Left colon (tissue), 2 donors: Measurements from ENCODE around the gene HTD2. TPM values are rescaled to one million over a fixed set of nuclear protein-coding genes. Genes with fewer than 3 reads are reported as not detected.
"Not testable (repeated sequence)": the region's sequence is repeated elsewhere in the genome, so short reads cannot be mapped to it uniquely, and the experiment has no call there.

Experiments used
- ATAC-seq: fragments of 200-7000 bp; cut with Tn5 transposase; one replicate; pipeline ENCODE4 v1.9.1; 2020; ENCODE audit warnings: mild to moderate bottlenecking, moderate library complexity
- DNase-seq, 2 donors: peaks; one replicate each; pipeline ENCODE4 v3.0.0-alpha.2; 2020
- intact Hi-C, 2 donors: fragments of 100-400 bp; cut with DNase I in 1 of 2; cut with micrococcal nuclease in 1 of 2; formaldehyde crosslinking; loops; one replicate each; pipeline versions ENCODE4 v1.11.2 to v1.14.0; 2022; cut with DNase I, micrococcal nuclease
- total RNA-seq, 2 donors: library from RNA; stranded (reverse); fragmentation: NEBNext Ultra II Directional; extraction: Animal tissue kit (Norgen Biotek cat#: 25700); gene quantifications; one replicate each; pipeline ENCODE4 v1.2.1, GENCODE V29; 2021
- donor health status: DM: no; HTN: no; CAD: no.
- donor health status: DM: yes; HTN: yes; CAD: no.

HTD2 gene
- total RNA-seq, 2 donors from 2014 or later, result 8.2 to 13.0 TPM

DNA sequence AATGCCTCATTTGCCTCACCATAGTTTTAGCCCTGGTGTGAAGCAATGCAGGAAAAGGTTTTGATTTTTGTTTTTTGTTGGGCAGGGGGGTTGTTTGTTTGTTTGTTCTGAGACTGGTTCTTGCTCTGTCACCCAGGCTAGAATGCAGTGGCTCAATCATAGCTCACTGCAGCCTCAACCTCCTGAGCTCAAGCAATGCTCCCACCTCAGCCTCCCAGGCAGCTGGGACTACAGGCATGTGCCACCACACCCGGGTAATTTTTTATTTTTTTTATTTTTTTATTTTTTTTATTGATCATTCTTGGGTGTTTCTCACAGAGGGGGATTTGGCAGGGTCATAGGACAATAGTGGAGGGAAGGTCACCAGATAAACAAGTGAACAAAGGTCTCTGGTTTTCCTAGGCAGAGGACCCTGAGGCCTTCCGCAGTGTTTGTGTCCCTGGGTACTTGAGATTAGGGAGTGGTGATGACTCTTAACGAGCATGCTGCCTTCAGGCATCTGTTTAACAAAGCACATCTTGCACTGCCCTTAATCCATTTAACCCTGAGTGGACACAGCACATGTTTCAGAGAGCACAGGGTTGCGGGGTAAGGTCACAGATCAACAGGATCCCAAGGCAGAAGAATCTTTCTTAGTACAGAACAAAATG lies 17.2 kb upstream of the HTD2 start:
- DNase-seq, intact Hi-C loops, ATAC-seq: not testable (repeated sequence)

DNA sequence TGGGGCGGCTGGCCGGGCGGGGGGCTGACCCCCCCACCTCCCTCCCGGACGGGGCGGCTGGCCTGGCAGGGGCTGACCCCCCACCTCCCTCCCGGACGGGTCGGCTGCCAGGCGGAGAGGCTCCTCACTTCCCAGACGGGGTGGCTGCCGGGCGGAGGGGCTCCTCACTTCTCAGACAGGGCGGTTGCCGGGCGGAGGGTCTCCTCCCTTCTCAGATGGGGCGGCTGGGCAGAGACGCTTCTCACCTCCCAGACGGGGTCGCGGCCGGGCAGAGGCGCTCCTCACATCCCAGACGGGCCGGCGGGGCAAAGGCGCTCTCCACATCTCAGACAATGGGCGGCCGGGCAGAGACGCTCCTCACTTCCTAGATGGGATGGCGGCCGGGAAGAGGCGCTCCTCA lies 15.9 kb upstream of the HTD2 start:
- intact Hi-C loops, result loop anchor here in 1 of 2 donors (10.0 kb wide), 1 partner anchor 106 kb away; no protein-coding TSS in a partner anchor
- not testable (repeated sequence) for ATAC-seq, DNase-seq

DNA sequence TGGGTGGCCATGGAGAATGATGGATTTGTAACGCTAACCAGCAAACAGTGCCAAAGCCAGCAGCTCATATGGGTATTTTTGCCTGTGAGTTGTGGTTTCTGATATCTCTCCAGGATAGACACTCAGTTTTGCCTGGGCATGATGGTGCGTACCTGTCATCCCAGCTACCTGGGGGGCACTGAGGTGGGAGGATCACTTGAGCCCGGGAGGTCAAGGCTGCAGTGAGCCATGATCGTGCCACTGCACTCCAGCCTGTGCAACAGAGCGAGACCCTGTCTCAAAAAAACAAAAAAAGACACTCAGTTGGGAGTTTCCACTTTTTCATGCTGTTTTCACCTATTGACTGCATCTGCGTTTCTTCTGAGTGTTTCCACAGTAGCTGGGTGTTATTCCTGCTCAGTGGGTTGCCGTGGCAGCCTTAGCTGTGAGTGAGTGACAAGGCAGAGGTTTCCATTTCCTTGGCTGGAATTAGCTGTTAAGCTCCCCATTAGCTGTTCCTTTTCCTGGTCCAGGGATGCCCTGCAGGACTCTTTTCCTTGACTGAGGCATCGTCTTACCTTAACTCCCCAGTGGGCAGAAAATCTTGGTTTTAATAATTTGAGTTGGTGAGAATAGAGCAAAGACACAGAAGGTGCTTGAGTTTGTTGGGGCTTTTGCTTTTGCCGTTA lies 14.5 kb upstream of the HTD2 start:
- intact Hi-C loops, result loop anchor here in 1 of 2 donors (10.0 kb wide), 1 partner anchor 107 kb away; no protein-coding TSS in a partner anchor
- no peak for DNase-seq
- ATAC-seq, result no peak

DNA sequence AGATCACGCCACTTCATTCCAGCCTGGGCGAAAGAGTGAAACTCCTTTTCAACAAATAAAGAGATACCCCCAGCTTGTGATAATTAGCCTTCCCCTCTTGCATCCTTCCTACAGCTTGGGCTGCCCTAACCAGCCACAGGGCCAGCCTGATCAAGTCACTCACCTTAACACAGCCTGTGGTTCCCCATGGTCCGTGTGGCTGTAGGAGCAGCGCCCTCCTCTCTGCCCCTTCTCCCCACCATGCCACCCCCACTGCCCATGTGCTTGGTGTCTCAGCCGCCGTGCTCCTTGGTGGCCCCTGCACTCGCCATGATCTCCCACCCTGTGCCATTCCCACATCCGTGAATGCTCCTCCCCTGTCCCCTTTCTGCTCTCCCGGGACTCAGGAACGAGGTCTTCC lies 13.5 kb upstream of the HTD2 start:
- intact Hi-C loops, result loop anchor here in 1 of 2 donors (10.0 kb wide), 1 partner anchor 108 kb away; no protein-coding TSS in a partner anchor
- no peak for ATAC-seq

DNA sequence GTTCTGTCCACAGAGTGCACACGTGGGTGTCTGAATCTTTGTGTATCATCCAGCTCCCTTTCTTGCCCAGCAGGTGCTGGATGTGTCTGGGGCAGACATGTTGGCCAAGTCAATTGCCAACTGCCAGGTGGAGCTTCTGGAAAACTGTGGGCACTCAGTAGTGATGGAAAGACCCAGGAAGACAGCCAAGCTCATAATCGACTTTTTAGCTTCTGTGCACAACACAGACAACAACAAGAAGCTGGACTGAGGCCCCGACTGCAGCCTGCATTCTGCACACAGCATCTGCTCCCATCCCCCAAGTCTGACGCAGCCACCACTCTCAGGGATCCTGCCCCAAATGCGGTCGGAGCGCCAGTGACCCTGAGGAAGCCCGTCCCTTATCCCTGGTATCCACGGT lies 12.8 kb upstream of the HTD2 start:
- intact Hi-C loops, result loop anchor here in 1 of 2 donors (10.0 kb wide), 1 partner anchor 109 kb away; no protein-coding TSS in a partner anchor
- DNase-seq (no peak), ATAC-seq (no peak)

More for the DNA sequence above, 13.5 kb upstream of the HTD2 start:
- DNase-seq, result no peak

DNA sequence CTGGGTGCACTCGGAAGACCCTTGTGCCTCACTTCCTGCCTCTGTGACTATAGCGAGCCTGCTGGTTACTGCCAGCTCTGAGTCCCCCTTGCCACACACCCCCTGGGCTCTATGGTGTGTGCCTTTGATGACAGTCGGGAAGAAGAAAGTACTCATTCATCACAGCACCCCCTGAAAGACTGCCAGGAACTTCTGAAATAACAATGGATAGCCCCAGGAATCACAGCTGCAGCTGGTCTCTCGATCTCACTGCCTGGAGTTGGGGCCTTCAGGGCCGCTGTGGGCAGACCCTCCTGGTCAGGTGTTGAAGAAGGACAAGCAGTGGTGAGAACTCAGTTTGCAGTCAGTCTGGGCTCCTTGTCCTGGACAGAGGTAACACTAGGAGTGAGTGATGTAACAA lies 10.1 kb upstream of the HTD2 start:
- ATAC-seq, result no peak
- intact Hi-C loops, result loop anchor here in 1 of 2 donors (10.0 kb wide), 1 partner anchor 111 kb away; no protein-coding TSS in a partner anchor
- no peak for DNase-seq

DNA sequence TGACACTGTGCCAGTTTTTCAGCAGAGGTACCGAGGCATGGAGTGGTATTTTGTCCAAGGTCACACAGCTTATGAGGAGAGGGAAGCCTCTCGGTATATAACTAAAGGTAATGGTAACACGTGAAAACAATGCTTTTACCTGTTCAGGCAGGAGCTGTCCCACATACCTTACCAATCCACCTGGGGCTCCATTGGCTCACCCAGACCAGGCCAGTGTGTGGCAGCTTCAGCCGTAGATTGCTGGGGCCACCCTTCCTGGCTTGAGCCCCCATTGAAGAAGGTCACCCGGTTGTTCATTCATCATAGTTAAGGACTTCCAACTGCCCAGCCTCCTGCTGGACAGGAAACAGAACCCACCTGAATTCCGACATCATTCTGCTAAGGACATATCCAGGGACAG lies 9.5 kb upstream of the HTD2 start:
- ATAC-seq, result no peak
- no peak for DNase-seq
- intact Hi-C loops, result loop anchor here in 1 of 2 donors (10.0 kb wide), 1 partner anchor 112 kb away; no protein-coding TSS in a partner anchor

DNA sequence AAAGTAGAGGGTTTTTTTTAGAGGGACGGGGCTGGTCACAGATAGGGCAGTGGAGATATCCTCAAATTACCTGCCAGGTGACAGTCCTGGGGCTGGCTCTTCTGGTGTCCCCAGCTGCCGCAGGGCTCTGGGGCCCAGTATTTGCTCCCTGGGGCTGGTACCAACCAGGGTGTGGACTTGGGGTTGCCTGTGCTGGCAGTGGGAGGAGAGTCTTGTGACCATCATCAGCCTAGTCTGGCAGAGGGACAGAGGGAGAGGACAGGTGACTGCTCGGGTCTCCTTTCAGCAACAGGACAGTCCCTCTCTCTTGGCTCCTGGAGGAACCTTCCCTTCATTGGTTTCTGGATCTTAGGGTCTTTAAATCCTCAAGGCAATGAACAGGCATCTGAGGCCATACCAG lies 8.1 kb upstream of the HTD2 start:
- DNase-seq (no peak), ATAC-seq (peak; percentile 34)
- intact Hi-C loops, result loop anchor here in 1 of 2 donors (10.0 kb wide), 1 partner anchor 113 kb away; no protein-coding TSS in a partner anchor

DNA sequence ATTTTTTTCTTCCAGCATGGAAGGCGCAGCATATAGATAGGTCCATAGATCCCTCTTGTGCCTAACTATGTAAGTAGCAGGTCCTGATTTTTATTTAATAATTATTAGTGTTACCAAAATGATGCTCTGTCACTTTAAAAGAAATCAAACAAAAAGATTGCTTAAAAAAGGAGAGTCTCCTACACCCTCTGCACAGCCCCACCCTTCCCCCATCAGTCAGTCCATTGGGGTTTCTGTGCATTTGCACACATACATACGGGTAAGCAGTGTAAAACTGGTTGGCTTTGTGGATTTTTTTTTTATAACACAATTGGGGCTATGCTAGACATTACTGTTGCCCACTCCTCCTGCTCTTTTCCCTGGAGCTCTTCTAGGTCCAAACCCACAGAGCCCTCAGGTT lies 7.2 kb upstream of the HTD2 start:
- DNase-seq (no peak), ATAC-seq (no peak)
- intact Hi-C loops, result loop anchor here in 1 of 2 donors (10.0 kb wide), 1 partner anchor 114 kb away; no protein-coding TSS in a partner anchor

DNA sequence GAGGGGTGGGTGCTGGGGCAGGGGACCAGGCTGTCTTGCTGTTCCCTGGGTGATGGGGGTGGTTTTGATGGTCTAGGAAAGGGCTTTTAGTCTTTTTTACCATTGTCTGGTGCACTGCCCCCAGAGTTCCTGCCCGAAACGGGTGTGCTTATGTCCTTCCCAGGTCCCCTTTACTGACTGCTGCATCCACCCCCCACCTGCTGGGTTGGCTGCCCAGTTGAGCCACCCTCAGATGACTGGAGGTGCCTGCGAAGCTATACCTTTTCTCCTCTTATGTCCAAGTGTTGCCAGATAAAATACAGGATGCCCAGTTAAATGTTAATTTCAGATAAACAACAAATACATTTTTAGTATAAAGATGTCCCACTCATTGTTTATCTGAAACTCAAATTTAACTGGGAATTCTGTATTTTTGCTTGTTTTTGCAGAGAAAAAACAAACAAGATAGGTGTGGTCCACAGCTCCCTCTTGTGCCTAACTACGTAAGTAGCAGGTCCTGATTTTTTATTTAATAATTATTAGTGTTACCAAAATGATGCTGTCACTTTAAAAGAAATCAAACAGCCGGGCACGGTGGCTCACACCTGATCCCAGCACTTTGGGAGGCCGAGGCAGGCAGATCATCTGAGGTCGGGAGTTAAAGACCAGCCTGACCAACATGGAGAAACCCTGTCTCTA lies 6.3 kb upstream of the HTD2 start:
- DNase-seq, result no peak
- no peak for ATAC-seq
- intact Hi-C loops, result loop anchor here (5.0 to 10.0 kb wide), 2 partner anchors 113 to 115 kb away; no protein-coding TSS in a partner anchor

DNA sequence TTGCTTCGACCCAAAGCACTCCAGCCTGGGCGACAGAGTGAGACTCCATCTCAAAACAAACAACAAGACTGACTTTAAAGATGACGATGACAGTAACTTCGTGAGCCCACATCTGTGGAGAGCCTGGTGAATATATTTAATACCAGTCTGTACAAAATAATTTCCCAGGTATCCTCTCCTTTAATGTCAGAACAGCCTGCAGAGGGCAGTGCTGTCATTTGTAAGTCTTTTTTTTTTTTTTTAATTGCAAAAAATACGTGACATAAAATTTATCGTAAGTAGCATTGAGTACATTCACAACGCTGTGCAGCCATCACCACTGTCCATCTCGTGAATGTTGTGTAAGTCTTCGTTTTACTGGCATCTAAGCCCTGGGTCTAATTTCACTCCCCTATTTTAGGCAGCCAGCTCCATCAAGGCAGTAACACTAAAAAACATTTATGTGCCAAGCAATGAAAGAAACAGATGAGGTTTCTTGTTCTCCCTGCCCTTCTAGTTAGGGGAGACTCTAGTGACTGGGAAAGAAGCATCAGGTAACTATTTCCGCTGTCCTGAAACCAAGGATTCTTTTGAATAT lies 1.4 kb downstream of the HTD2 start:
- no peak for ATAC-seq
- intact Hi-C loops, result no loop called here
- peak; percentile 42 to 72 for DNase-seq

DNA sequence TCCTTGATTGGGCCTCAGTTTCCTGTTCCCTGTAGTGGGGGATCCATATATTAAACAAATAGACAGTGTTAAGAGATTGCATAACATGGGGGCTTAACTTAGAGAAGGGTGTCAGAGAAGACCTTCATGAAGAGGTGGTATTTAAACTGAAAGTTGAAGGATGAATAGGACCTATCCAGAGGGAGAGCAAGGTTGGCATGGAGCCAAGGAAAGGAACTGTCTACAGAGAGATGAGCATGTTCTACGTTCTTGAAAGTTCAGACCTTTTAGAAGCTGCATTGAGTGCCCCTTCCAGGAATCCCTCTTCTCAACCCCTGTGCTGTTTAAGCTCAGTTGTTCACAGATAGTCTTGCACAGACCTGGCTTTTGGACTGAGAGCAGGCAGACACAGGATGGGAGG lies 2.4 kb downstream of the HTD2 start:
- no peak for DNase-seq
- intact Hi-C loops, result no loop called here
- no peak for ATAC-seq

DNA sequence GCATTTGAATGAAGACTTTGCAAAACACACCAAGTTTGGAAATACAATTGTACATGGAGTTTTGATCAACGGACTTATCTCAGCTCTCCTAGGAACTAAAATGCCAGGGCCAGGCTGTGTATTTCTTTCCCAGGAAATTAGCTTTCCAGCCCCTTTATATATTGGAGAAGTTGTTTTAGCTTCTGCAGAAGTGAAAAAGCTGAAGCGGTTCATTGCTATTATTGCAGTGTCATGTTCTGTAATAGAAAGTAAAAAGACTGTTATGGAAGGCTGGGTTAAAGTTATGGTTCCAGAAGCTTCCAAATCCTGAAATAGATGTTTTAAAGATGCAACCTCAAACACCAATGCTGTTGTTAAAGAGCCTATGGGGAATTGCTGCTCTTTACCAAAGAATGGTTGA lies 11.5 kb downstream of the HTD2 start:
- intact Hi-C loops, result no loop called here

DNA sequence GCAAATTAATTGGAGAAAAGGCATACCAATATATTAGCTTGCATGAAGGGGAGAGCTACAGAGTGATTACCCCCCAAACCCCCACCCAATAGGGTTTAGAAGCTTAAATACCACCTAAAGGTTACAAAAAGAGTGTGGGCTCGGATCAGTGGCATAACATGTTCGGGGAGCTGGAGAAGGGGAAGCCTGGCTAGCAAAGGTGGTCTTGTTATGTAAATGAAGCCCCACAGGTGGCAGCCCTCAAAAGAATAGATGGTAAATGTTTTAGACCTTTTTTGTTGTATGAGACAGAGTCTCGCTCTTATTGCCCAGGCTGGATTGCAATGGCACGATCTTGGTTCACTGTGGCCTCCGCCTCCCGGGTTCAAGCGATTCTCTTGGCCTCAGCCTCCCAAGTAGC lies 15.5 kb downstream of the HTD2 start:
- intact Hi-C loops, result loop anchor here in 1 of 2 donors (5.0 kb wide), 1 partner anchor 91 kb away; no protein-coding TSS in a partner anchor
- no peak for DNase-seq
- ATAC-seq, result no peak

More for the DNA sequence above, 11.5 kb downstream of the HTD2 start:
- DNase-seq (no peak), ATAC-seq (no peak)

DNA sequence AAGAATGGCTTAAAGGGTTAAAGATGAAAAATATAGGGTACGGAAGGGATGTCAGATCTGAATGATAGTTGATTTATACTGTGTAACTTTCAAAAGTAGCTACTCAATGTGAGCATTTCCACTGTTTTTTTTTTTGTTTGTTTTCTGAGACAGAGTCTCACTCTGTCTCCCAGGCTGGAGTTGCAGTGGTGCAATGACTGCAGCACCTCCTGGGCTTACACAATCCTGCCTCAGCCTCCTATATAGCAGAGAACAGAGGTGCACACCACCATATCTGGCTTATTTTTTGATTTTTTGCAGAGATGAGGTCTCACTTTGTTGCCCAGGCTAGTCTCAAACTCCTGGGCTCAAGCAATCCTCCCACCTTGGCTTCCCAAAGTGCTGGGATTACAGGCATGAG lies 16.5 kb downstream of the HTD2 start:
- intact Hi-C loops, result loop anchor here in 1 of 2 donors (5.0 kb wide), 1 partner anchor 90 kb away; no protein-coding TSS in a partner anchor
- no peak for ATAC-seq
- no peak for DNase-seq

DNA sequence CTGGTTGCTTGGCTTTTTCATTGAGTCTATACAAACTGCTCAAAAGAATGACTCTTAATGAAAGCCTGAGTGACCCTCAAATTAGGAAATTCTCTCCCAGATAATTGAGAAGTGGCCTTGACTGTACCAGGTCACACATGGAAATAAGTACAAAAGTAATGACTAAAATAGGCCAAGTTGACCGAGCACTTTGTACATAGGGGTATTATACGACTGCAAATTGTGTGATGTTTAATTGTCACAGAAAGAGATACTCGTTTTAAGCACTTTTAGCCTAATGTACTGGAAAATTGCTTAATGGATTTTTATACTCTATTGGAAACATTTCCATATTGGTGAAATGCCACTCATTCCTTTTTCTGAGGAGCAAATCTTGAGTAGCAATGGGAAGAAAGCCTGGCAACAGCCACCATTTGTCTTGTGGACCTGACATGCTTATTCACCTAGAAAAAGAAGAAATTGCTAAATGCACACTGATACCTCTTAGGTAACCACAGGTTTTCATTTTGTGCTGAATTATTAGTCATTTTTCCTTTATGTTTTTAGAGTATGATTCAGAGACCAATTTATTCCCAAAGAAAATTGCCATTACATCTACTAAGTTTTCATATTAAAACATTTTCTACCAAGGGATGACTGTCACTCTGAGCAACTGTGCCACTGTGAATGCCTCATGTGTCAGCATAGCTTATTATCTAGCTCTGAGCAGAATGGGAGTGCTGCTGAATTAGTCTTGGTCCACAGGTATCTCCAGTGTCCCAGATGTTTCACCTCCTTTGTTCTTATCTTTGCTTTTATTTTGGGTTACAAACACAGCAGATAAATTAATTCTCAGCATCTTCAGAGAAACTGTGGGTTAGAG lies 17.4 kb downstream of the HTD2 start:
- intact Hi-C loops, result loop anchor here in 1 of 2 donors (5.0 kb wide), 1 partner anchor 89 kb away; no protein-coding TSS in a partner anchor
- DNase-seq (no peak), ATAC-seq (no peak)

DNA sequence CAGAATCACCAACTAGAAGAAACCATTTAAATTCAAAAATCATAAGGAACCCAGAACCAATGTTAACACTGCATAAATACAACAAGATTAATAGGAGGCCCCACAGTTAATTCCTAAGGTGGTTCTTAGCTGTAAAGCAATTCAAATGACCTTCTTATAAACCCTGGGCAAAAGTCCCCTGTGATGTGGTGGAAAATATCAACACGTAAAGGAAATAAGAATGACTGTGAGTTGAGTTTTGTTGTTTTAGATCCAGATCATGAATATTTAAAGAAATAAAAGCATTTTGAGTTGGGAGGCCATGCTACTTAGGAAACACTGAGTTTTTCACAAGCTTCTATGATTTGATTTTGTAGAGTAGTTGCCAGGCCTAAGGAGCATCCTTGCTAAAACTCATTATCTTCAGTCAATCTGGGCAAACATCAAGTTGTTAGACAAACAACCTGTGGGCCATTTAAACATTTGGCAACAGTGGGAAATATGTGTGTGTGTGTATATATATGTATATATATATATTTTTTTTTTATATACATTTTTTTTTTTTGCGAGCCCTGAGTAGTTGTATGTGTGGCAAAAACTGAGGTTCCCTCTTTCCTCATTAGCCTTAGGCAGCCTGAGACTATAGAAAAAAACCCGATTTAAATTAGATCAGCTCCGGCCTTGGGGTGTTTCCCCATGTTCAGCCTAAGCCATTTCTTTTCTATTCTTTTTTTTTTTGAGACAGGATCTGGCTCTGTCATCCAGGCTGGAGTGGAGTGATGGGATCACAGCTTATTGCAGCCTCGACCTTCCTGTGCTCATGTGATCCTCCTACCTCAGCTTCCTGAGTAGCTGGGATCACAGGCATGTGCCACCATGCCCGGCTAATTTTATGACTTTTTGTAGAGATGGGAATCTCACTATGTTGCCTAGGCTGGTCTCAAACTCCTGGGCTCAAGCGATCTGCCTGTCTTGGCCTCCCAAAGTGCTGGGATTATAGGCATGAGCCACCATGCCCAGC lies 18.4 kb downstream of the HTD2 start:
- intact Hi-C loops, result loop anchor here in 1 of 2 donors (5.0 kb wide), 1 partner anchor 88 kb away; no protein-coding TSS in a partner anchor
- DNase-seq (no peak), ATAC-seq (peak; percentile 10)
